Measurements from ENCODE around the gene PDLIM4.

Gene PDLIM4

GRCh38 chr5:132305420-132305819 is 47.9 kb downstream of the PDLIM4 start:
- no peak for DNase-seq (ENCODE audit: low read depth in 3 of 3)

- no peak for DNase-seq (ENCODE audit: low read depth in 3 of 3)
Measured at GRCh38 chr5:132308701-132309100, 51.2 kb downstream of the PDLIM4 start.

GRCh38 chr5:132309679-132310078 is 52.2 kb downstream of the PDLIM4 start:
- DNase-seq (ENCODE audit: low read depth in 3 of 3) = no peak

- no peak for DNase-seq (ENCODE audit: low read depth in 3 of 3)
Measured at GRCh38 chr5:132310141-132310834, 52.8 kb downstream of the PDLIM4 start.

- no peak for DNase-seq (ENCODE audit: low read depth in 3 of 3)
Measured at GRCh38 chr5:132313366-132313765, 55.9 kb downstream of the PDLIM4 start.

- DNase-seq (ENCODE audit: low read depth in 3 of 3) = no peak
Measured at GRCh38 chr5:132313961-132314432, 56.5 kb downstream of the PDLIM4 start.

GRCh38 chr5:132315529-132316067 is 58.1 kb downstream of the PDLIM4 start:
- no peak for DNase-seq (ENCODE audit: low read depth in 3 of 3)

GRCh38 chr5:132319975-132320374 is 62.5 kb downstream of the PDLIM4 start:
- DNase-seq (ENCODE audit: low read depth in 3 of 3) = no peak

GRCh38 chr5:132321109-132321721 is 63.7 kb downstream of the PDLIM4 start:
- no peak for DNase-seq (ENCODE audit: low read depth in 3 of 3)

GRCh38 chr5:132322266-132322665 is 64.8 kb downstream of the PDLIM4 start:
- DNase-seq (ENCODE audit: low read depth in 3 of 3) = no peak
